SK-N-SH treated with all-trans-retinoic acid at 6 μM for 48 hours (cell line): ENCODE results near the gene CPLX1.

ENCODE experiments used
- ATAC-seq: fragments of 200-7000 bp; cut with Tn5 transposase; 3 replicates; pipeline ENCODE4 v1.9.1; 2020; ENCODE audit warnings: mild to moderate bottlenecking, moderate library complexity
- ARNTL ChIP-seq: fragments of 450-650 bp; formaldehyde crosslinking; IDR thresholded peaks from 2 replicates; pipeline ENCODE4 v1.5.0; 2020; ENCODE audit warnings: low read depth, mild to moderate bottlenecking, moderate library complexity, borderline replicate concordance
- BACH2 ChIP-seq: fragments of 250-450 bp; sonication (Bioruptor Pico); IDR thresholded peaks from 2 replicates; pipeline ENCODE4 v1.9.0; 2021; ENCODE audit warnings: mild to moderate bottlenecking, borderline replicate concordance
- CREB5 ChIP-seq: fragments of 250-450 bp; sonication (Bioruptor Pico); IDR thresholded peaks from 2 replicates; pipeline ENCODE4 v1.5.1; 2020; ENCODE audit warnings: low read depth, mild to moderate bottlenecking, moderate library complexity
- CSDC2 ChIP-seq: fragments of 250-450 bp; sonication (Bioruptor Pico); IDR thresholded peaks from 2 replicates; pipeline ENCODE4 v1.5.0; 2020; ENCODE audit warnings: mild to moderate bottlenecking, moderate library complexity
- CSRNP3 ChIP-seq: fragments of 250-450 bp; sonication (Bioruptor Pico); IDR thresholded peaks from 2 replicates; pipeline ENCODE4 v1.5.1; 2021; ENCODE audit warnings: mild to moderate bottlenecking, moderate library complexity
- ESRRG ChIP-seq: fragments of 250-450 bp; sonication (Bioruptor Pico); IDR thresholded peaks from 2 replicates; pipeline ENCODE4 v1.6.1; 2021; ENCODE audit warnings: mild to moderate bottlenecking
- GLIS3 ChIP-seq: fragments of 250-450 bp; sonication (Bioruptor Pico); IDR thresholded peaks from 2 replicates; pipeline ENCODE4 v1.5.0; 2020; ENCODE audit warnings: mild to moderate bottlenecking, moderate library complexity
- ISL1 ChIP-seq: fragments of 250-450 bp; sonication (Bioruptor Pico); IDR thresholded peaks from 2 replicates; pipeline ENCODE4 v2.1.2; 2022; ENCODE audit warnings: mild to moderate bottlenecking, moderate library complexity
- OSR1 ChIP-seq: fragments of 250-450 bp; sonication (Bioruptor Pico); IDR thresholded peaks from 2 replicates; pipeline ENCODE4 v1.8.0; 2022; ENCODE audit warnings: moderate library complexity, mild to moderate bottlenecking, inconsistent platforms
- PATZ1 ChIP-seq: fragments of 250-450 bp; sonication (Bioruptor Pico); IDR thresholded peaks from 2 replicates; pipeline ENCODE4 v1.8.0; 2020; ENCODE audit warnings: mild to moderate bottlenecking, moderate library complexity, borderline replicate concordance
- POU6F1 ChIP-seq: fragments of 250-450 bp; sonication (Bioruptor Pico); IDR thresholded peaks from 2 replicates; pipeline ENCODE4 v1.8.0; 2021; ENCODE audit warnings: low read depth, mild to moderate bottlenecking, moderate library complexity, borderline replicate concordance
- PPARA ChIP-seq: fragments of 250-450 bp; sonication (Bioruptor Pico); IDR thresholded peaks from 2 replicates; pipeline ENCODE4 v1.5.0; 2020; ENCODE audit warnings: mild to moderate bottlenecking, borderline replicate concordance
- RARB ChIP-seq: fragments of 250-450 bp; sonication (Bioruptor Pico); IDR thresholded peaks from 2 replicates; pipeline ENCODE4 v1.8.0; 2021; ENCODE audit warnings: mild to moderate bottlenecking, moderate library complexity
- SNAI2 ChIP-seq: fragments of 250-450 bp; sonication (Bioruptor Pico); IDR thresholded peaks from 2 replicates; pipeline ENCODE4 v1.5.0; 2020; ENCODE audit warnings: mild to moderate bottlenecking, moderate library complexity
- TCF4 ChIP-seq: fragments of 250-450 bp; sonication (Bioruptor Pico); IDR thresholded peaks from 2 replicates; pipeline ENCODE4 v1.8.0; 2021; ENCODE audit warnings: mild to moderate bottlenecking, moderate library complexity, borderline replicate concordance
- TOX ChIP-seq: fragments of 250-450 bp; sonication (Bioruptor Pico); IDR thresholded peaks from 2 replicates; pipeline ENCODE4 v1.8.0; 2021; ENCODE audit warnings: mild to moderate bottlenecking, moderate library complexity, borderline replicate concordance
- TSHZ2 ChIP-seq: fragments of 250-450 bp; sonication (Bioruptor Pico); IDR thresholded peaks from 2 replicates; pipeline ENCODE4 v1.5.0; 2020; ENCODE audit warnings: mild to moderate bottlenecking, moderate library complexity
- ZC3H10 ChIP-seq: fragments of 250-450 bp; sonication (Bioruptor Pico); IDR thresholded peaks from 2 replicates; pipeline ENCODE4 v1.5.1; 2021; ENCODE audit warnings: mild to moderate bottlenecking, moderate library complexity
- ZFP3 ChIP-seq: fragments of 250-450 bp; sonication (Bioruptor Pico); IDR thresholded peaks from 2 replicates; pipeline ENCODE4 v1.5.0; 2020; ENCODE audit warnings: mild to moderate bottlenecking, moderate library complexity
- ZFP30 ChIP-seq: fragments of 450-650 bp; formaldehyde crosslinking; IDR thresholded peaks from 2 replicates; pipeline ENCODE4 v1.5.0; 2022; ENCODE audit warnings: mild to moderate bottlenecking, moderate library complexity
- ZNF565 ChIP-seq: fragments of 450-650 bp; formaldehyde crosslinking; conservative IDR thresholded peaks from 2 replicates; pipeline ENCODE4 v1.5.0; 2020; ENCODE audit warnings: low read depth, mild to moderate bottlenecking, moderate library complexity
- ZNF70 ChIP-seq: fragments of 450-650 bp; formaldehyde crosslinking; IDR thresholded peaks from 2 replicates; pipeline ENCODE4 v1.5.0; 2020; ENCODE audit warnings: mild to moderate bottlenecking, moderate library complexity
- ZNF8 ChIP-seq: fragments of 450-650 bp; formaldehyde crosslinking; IDR thresholded peaks from 2 replicates; pipeline ENCODE4 v1.5.0; 2020; ENCODE audit warnings: mild to moderate bottlenecking, moderate library complexity

CPLX1 gene

GRCh38 chr4:803884-804283, 22.0 kb downstream of the CPLX1 start:
- no peak for ATAC-seq
- no peak for TF ChIP-seq TSHZ2 (CRISPR knock-in tag)
- TF ChIP-seq ARNTL: no peak
- TF ChIP-seq TOX (CRISPR knock-in tag): no peak
- no peak for TF ChIP-seq PATZ1
- no peak for TF ChIP-seq ISL1 (CRISPR knock-in tag)
- no peak for TF ChIP-seq CSDC2 (CRISPR knock-in tag)
- TF ChIP-seq CREB5: no peak
- no peak for TF ChIP-seq ZFP3
- no peak for TF ChIP-seq ZFP30
- TF ChIP-seq GLIS3 (CRISPR knock-in tag): no peak
- no peak for TF ChIP-seq RARB (CRISPR knock-in tag)
- no peak for TF ChIP-seq CSRNP3
- TF ChIP-seq POU6F1 (CRISPR knock-in tag): no peak
- TF ChIP-seq SNAI2: no peak
- no peak for TF ChIP-seq PPARA (CRISPR knock-in tag)
- TF ChIP-seq TCF4: no peak
- TF ChIP-seq BACH2: no peak
- no peak for TF ChIP-seq ZNF70
- no peak for TF ChIP-seq OSR1

- TF ChIP-seq ZNF565 (CRISPR knock-in tag) (no peak), ZFP3 (no peak), BACH2 (no peak), PPARA (CRISPR knock-in tag) (no peak), ZC3H10 (CRISPR knock-in tag) (no peak), TCF4 (no peak), ESRRG (no peak), GLIS3 (CRISPR knock-in tag) (no peak), ZNF8 (CRISPR knock-in tag) (no peak), CSRNP3 (no peak), RARB (CRISPR knock-in tag) (no peak), SNAI2 (no peak), ZFP30 (no peak)
- TF ChIP-seq, all 23 proteins: peak for 0
- ATAC-seq: no peak
Observed at GRCh38 chr4:801436-802124, 24.3 kb downstream of the CPLX1 start.
